ENCODE measurements around the gene C22orf15. TPM values are rescaled to one million over a fixed set of nuclear protein-coding genes. Genes with fewer than 3 reads are reported as not detected.
A peak's percentile ranks its signal among the peaks of the same experiment; 100 is the strongest.

Gene C22orf15
- total RNA-seq, 2 experiments from 2014 or later, result 0.81 to 1.4 TPM

DNA sequence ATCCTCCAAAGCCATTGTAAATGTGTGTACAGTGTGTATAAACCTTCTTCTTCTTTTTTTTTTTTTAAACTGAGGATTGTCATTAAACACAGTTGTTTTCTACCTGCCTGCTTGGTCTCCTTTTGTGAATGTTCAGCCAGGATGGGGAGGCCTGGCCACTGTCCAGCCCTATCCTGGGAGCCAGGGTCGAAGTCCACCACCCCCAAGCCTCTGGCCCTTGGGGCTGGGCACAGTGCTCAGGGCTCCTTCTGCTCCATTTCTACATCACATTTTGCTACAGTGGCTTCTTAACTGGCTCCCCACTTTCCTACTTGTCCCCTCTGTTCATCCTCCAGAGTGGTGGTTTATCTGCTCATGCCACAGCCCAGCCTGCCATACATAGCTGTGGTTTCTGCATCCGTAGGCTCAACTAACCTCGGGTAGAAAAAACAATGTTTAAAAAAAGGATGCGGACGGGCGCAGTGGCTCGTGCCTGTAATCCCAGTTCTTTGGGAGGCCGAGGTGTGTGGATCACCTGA lies 21.5 kb downstream of the C22orf15 start:
- CTCF ChIA-PET, result interaction anchor here (1.8 kb wide), 1 partner anchor 73 kb away, joined by 4 read pairs; the partner anchor contains the start of gene SLC2A11
- Mint-ChIP-seq H3K4me1 (ENCODE audit: low read depth) (peaks cover 42% of the 10 kb centered on the region), H3K27ac (peak overlapping the region; percentile 84), H3K4me3 (peak overlapping the region; percentile 36), H3K36me3 (ENCODE audit: low read depth) (peaks cover 6% of the 10 kb centered on the region), H3K9me3 (ENCODE audit: insufficient read depth) (no peaks in the 10 kb centered on the region), H3K27me3 (ENCODE audit: low read depth) (no peaks in the 10 kb centered on the region)
- POLR2A ChIA-PET, result no interaction called here
- ATAC-seq (no peak), DNase-seq (peak; percentile 66)

DNA sequence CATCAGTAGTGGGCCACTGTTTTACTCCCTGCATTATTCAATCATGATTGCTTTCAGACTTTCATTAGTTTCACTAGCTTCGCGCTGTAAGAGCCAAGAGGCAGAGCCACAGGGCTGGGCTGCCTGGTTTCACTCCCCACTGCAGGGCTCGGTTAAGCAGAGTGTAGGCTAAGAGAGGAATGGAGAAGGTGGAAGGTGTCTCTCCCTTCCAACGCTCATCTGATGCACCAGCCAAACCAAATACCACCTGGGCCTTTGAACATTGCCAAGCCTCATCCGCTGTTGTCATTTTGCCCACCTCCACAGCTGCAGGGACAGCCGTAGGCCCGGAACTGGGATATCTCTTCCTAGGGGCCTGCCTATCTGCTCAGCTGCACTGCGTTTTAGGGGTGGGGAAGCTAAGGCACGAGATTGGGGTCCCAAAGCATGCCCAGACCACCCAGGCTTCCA lies 23.5 kb downstream of the C22orf15 start:
- H3K27ac Mint-ChIP-seq, result peak overlapping the region; percentile 96
- ATAC-seq (peak; percentile 20), DNase-seq (peak; percentile 52)
- H3K9me3 Mint-ChIP-seq (ENCODE audit: insufficient read depth), result no peaks in the 10 kb centered on the region
- H3K4me1 Mint-ChIP-seq (ENCODE audit: low read depth), result peaks cover 52% of the 10 kb centered on the region
- ChIA-PET POLR2A (interaction anchor here (0.9 to 2.9 kb wide), 8 partner anchors 11 to 225 kb away, joined by 3 to 18 read pairs (median 4); partner anchors contain the start of genes CABIN1, CHCHD10, MIF and SLC2A11), CTCF (interaction anchor here (1.1 to 1.8 kb wide), 5 partner anchors 16 to 71 kb away, joined by 4 to 8 read pairs (median 6); partner anchors contain the start of genes CHCHD10 and SLC2A11)
- peak overlapping the region; percentile 91 for H3K4me3 Mint-ChIP-seq
- peaks cover 14% of the 10 kb centered on the region for H3K36me3 Mint-ChIP-seq (ENCODE audit: low read depth)
- no peaks in the 10 kb centered on the region for H3K27me3 Mint-ChIP-seq (ENCODE audit: low read depth)

DNA sequence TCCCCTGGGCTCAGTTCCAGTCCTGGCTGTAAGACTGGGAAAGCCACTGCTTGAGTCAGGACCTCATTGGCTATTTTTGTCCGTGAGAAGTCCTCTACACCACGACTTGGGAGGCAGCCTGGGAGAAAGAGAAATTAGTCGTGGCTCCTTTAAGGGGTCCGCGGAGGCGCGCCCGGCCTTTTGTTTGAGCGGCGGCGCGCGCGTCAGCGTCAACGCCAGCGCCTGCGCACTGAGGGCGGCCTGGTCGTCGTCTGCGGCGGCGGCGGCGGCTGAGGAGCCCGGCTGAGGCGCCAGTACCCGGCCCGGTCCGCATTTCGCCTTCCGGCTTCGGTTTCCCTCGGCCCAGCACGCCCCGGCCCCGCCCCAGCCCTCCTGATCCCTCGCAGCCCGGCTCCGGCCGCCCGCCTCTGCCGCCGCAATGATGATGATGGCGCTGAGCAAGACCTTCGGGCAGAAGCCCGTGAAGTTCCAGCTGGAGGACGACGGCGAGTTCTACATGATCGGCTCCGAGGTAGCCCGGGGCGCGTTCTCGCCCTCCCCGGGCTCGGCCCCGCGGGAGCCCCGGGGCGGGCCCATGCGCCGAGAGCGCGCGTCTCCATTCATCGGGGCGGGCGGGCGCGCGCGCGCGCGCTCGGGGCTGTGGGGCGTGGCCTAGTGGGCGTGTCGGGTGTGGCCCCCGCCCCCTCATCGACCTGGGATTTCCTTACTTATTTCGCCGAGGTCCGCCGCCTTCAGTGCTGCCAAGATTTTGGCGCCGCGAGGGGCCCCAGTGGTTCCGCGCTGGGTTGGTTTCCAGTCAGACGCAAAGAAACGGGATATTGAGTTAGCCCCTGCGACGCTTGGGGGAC lies 24.2 kb downstream of the C22orf15 start, which contains the start of gene SMARCB1:
TSS of gene SMARCB1 (plus strand) at position 215 of the 848 bp plus-strand sequence. CDS start at position 419, 204 bp downstream.
- Mint-ChIP-seq H3K9me3 (ENCODE audit: insufficient read depth) (no peaks in the 10 kb centered on the region), H3K4me1 (ENCODE audit: low read depth) (peaks cover 56% of the 10 kb centered on the region), H3K36me3 (ENCODE audit: low read depth) (peaks cover 18% of the 10 kb centered on the region), H3K4me3 (peak within 1 kb of the TSS; percentile 91), H3K27ac (peak within 1 kb of the TSS; percentile 96), H3K27me3 (ENCODE audit: low read depth) (no peaks in the 10 kb centered on the region)
- ChIA-PET CTCF (interaction anchor here (1.0 to 2.1 kb wide), 7 partner anchors 12 to 65 kb away, joined by 3 to 8 read pairs (median 6); partner anchors contain the start of gene CHCHD10), POLR2A (interaction anchor here (1.0 to 2.9 kb wide), 8 partner anchors 12 to 107 kb away, joined by 3 to 18 read pairs (median 5); partner anchors contain the start of genes CHCHD10, MIF and ZNF70)
- peak; percentile 80 for ATAC-seq
- peak; percentile 89 for DNase-seq

DNA sequence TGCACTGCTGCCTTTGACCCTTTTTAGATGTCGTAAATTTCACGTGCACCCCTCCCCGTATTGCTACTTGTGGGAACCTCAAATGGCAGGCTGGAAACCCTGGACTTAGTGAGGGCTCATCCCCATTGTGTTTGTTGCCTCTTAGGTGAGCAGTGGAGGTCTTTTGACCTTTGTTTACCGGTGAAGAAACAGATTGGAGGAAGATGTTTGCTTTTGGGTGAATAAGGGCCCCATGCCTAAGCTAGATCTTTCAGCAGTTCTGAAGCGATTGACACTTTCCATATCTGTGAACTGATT lies 24.8 kb downstream of the C22orf15 start:
- no peaks in the 10 kb centered on the region for H3K9me3 Mint-ChIP-seq (ENCODE audit: insufficient read depth)
- POLR2A ChIA-PET, result interaction anchor here (0.6 to 2.9 kb wide), 9 partner anchors 13 to 59 kb away, joined by 3 to 18 read pairs (median 5); partner anchors contain the start of genes C22orf15, CHCHD10 and ZNF70

DNA sequence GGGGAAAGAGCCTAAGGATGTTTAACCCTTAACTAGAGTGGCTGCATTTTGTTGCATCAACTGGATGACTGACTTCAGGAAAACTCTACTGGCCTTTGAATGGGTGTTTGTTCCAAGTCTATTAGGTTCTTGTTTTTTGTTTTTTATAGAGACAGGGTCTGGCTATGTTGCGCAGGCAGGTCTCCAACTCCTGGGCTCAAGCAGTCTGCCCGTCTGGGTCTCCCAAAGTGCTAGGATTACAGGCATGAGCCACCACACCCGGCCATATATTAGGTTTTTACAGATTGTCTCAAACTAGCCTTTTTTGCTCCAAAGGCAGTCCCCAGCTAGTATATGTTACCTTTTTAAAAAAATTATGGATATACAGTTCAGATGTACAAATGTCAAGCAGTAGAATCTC lies 25.1 kb downstream of the C22orf15 start:
- Mint-ChIP-seq H3K4me1 (ENCODE audit: low read depth) (peaks cover 65% of the 10 kb centered on the region), H3K27me3 (ENCODE audit: low read depth) (no peaks in the 10 kb centered on the region), H3K4me3 (peak overlapping the region; percentile 91), H3K9me3 (ENCODE audit: insufficient read depth) (no peaks in the 10 kb centered on the region), H3K36me3 (ENCODE audit: low read depth) (peaks cover 27% of the 10 kb centered on the region), H3K27ac (peak overlapping the region; percentile 96)
- ATAC-seq, result no peak
- DNase-seq, result no peak
- ChIA-PET POLR2A (interaction anchor here (0.6 to 2.5 kb wide), 5 partner anchors 25 to 60 kb away, joined by 3 to 12 read pairs (median 4); partner anchors contain the start of genes C22orf15 and ZNF70), CTCF (interaction anchor here (1.2 to 2.1 kb wide), 3 partner anchors 12 to 62 kb away, joined by 4 to 8 read pairs (median 5); no protein-coding TSS in a partner anchor)

More for the DNA sequence above, 24.8 kb downstream of the C22orf15 start:
- Mint-ChIP-seq H3K4me3 (peak overlapping the region; percentile 91), H3K27ac (peak overlapping the region; percentile 96), H3K36me3 (ENCODE audit: low read depth) (peaks cover 23% of the 10 kb centered on the region), H3K27me3 (ENCODE audit: low read depth) (no peaks in the 10 kb centered on the region), H3K4me1 (ENCODE audit: low read depth) (peaks cover 62% of the 10 kb centered on the region)
- ATAC-seq (no peak), DNase-seq (no peak)
- CTCF ChIA-PET, result interaction anchor here (1.0 to 2.1 kb wide), 5 partner anchors 12 to 64 kb away, joined by 3 to 8 read pairs (median 5); no protein-coding TSS in a partner anchor

DNA sequence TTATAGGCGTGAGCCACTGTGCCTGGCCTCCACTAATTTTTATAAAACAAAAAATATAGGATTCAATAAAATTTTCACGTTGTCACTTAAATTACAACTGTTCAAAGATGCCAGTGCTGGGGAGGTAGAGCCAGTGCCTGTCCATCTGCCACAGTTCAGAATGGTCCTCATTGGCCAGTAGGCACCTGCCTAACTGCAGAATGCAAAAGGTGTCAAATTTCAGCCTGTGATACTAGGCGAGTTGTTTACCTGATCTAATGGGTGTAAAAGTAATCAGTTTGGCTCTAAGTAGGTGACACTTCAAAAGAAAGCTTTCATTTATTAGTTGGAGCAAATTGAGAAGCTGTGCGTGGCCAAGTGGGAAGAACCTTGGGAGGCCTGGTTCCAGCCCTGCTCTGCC lies 26.3 kb downstream of the C22orf15 start:
- Mint-ChIP-seq H3K27me3 (ENCODE audit: low read depth) (no peaks in the 10 kb centered on the region), H3K27ac (no peak overlapping the region), H3K4me1 (ENCODE audit: low read depth) (peaks cover 60% of the 10 kb centered on the region), H3K4me3 (peak overlapping the region; percentile 91), H3K9me3 (ENCODE audit: insufficient read depth) (no peaks in the 10 kb centered on the region), H3K36me3 (ENCODE audit: low read depth) (peaks cover 35% of the 10 kb centered on the region)
- DNase-seq (no peak), ATAC-seq (no peak)
- POLR2A ChIA-PET, result interaction anchor here (2.5 kb wide), 1 partner anchor 31 kb away, joined by 12 read pairs; no protein-coding TSS in a partner anchor
- CTCF ChIA-PET, result interaction anchor here (1.0 to 2.1 kb wide), 4 partner anchors 17 to 105 kb away, joined by 3 to 8 read pairs (median 3); partner anchors contain the start of genes MIF and MMP11

DNA sequence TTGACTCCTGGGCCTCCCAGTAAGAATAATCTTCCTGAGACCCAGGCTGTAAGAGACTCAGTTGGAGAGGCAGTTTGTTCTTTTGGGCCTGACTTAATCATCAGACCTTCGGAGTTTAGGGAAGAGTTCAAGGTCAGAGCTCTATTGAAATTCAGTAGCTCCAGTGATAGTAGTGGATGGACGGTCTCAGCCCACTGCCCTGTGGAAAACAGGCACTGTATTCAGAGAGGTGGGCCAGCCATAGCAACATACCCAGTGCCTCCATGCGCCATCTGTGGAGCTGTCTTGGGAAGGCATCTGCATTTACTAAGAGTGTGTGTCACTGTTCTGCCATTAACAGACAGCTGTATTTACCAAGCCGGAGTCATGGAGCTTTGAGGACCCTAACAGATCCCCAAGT lies 26.8 kb downstream of the C22orf15 start:
- Mint-ChIP-seq H3K36me3 (ENCODE audit: low read depth) (peaks cover 39% of the 10 kb centered on the region), H3K27me3 (ENCODE audit: low read depth) (no peaks in the 10 kb centered on the region), H3K27ac (no peak overlapping the region), H3K9me3 (ENCODE audit: insufficient read depth) (no peaks in the 10 kb centered on the region), H3K4me3 (no peak overlapping the region), H3K4me1 (ENCODE audit: low read depth) (peaks cover 55% of the 10 kb centered on the region)
- ATAC-seq (no peak), DNase-seq (no peak)
- ChIA-PET POLR2A (no interaction called here), CTCF (interaction anchor here (1.0 to 1.3 kb wide), 3 partner anchors 17 to 105 kb away, joined by 3 read pairs; partner anchors contain the start of genes MIF and MMP11)

DNA sequence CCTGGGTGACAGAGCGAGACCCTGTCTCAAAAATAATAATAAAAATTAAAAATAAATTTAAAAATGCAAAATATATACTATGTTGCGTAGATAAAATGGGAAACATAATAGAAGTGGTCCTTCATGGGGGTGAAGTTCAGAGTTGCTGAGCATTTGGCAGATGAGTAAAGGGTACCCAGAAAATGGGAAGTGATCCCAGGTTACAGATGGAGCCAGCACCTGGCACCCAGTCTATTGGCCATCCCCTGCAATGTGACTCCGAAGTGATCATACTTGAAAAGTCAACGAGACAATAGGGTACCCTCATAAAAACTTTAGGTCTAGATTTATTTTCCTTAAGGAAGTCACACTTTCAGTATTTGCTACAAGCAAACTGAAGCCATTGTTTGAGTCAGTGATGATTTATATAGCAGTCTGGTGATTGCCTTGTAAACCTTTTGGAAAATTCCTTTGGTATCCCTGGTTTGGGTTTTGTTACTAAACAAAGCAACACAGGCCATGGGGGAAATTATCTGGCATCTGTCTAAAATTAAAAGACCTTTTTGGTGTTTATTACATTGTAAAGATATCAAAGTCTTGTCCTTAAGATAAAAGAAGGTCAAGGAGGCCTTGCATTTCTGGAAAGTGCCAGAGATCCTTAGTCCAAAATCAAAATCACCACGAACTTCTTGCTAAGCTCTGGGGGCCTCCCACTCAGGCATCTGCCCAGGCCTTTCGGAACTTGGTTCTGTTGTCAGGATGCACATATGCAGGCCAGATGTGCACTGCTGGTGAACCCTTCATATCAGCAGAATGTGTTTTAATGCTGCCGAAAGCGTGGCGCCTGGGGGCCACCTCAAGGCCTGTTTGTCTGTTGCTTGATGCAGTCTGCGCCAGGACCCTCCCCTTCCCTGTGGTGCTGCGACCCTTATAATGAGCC lies 28.3 kb downstream of the C22orf15 start:
- ChIA-PET CTCF (no interaction called here), POLR2A (no interaction called here)
- Mint-ChIP-seq H3K27me3 (ENCODE audit: low read depth) (no peaks in the 10 kb centered on the region), H3K9me3 (ENCODE audit: insufficient read depth) (no peaks in the 10 kb centered on the region), H3K27ac (no peak overlapping the region), H3K36me3 (ENCODE audit: low read depth) (peaks cover 47% of the 10 kb centered on the region), H3K4me1 (ENCODE audit: low read depth) (peaks cover 48% of the 10 kb centered on the region), H3K4me3 (no peak overlapping the region)
- ATAC-seq (no peak), DNase-seq (no peak)

DNA sequence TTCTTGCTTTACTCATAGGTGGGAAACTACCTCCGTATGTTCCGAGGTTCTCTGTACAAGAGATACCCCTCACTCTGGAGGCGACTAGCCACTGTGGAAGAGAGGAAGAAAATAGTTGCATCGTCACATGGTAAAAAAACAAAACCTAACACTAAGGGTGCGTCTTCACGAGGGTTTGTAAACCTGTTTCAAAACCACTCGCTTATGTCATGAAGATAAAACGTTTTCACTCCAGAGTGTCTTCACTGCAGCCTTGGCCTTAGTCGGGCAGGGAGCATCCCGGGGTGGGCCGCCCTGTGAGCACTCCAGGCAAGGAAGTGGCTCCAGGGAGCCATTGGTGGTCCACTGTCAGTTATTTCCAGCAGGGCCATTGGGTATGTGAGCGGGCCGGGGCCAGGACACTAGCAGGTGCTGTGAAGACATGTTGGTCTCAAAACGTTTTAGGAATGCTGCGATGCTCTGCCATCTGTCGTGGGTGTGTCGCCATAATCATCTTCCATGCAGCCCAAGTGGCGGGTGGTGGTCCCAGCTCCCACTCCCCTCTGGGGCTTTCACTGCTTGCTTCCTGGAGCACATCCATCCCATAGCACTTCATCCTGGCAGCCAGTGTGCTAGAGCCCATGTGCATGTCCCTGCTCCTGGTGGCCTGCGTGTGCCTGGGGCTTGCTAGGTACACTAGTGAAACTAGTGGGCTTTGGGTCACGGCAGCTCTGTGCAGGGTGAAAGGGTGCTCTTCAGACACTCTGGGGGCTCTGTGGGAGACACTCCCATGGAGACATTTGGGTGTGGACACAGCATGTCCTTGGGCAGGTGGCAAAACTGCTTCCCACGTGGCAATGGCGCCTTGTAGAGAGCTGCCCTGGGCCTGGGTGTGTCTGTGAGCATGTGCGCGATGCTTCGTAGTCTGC lies 29.2 kb downstream of the C22orf15 start:
- peaks cover 54% of the 10 kb centered on the region for H3K36me3 Mint-ChIP-seq (ENCODE audit: low read depth)
- H3K27me3 Mint-ChIP-seq (ENCODE audit: low read depth), result no peaks in the 10 kb centered on the region
- H3K9me3 Mint-ChIP-seq (ENCODE audit: insufficient read depth), result no peaks in the 10 kb centered on the region
- ChIA-PET CTCF (interaction anchor here (1.3 kb wide), 1 partner anchor 21 kb away, joined by 3 read pairs; no protein-coding TSS in a partner anchor), POLR2A (no interaction called here)
- no peak for DNase-seq
- H3K27ac Mint-ChIP-seq, result peak overlapping the region; percentile 39
- no peak for ATAC-seq
- H3K4me3 Mint-ChIP-seq, result no peak overlapping the region
- peaks cover 42% of the 10 kb centered on the region for H3K4me1 Mint-ChIP-seq (ENCODE audit: low read depth)

DNA sequence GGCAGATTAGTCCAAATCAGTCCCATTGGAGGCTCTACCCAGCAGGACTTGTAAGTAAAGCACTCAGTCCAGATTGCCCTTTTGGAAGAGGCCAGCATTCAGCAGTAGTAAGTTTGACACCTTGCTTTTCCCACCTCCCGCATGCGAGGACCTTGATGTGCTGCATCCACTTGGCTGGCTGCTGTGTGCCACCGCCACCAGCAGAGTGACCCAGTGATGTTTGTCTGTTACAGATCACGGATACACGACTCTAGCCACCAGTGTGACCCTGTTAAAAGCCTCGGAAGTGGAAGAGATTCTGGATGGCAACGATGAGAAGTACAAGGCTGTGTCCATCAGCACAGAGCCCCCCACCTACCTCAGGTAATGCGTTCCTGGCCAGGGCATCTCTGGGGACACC lies 30.5 kb downstream of the C22orf15 start:
- no peak overlapping the region for H3K27ac Mint-ChIP-seq
- peaks cover 34% of the 10 kb centered on the region for H3K4me1 Mint-ChIP-seq (ENCODE audit: low read depth)
- DNase-seq (no peak), ATAC-seq (no peak)
- no peaks in the 10 kb centered on the region for H3K9me3 Mint-ChIP-seq (ENCODE audit: insufficient read depth)
- H3K4me3 Mint-ChIP-seq, result no peak overlapping the region
- ChIA-PET POLR2A (no interaction called here), CTCF (interaction anchor here (1.3 kb wide), 1 partner anchor 22 kb away, joined by 3 read pairs; no protein-coding TSS in a partner anchor)
- H3K36me3 Mint-ChIP-seq (ENCODE audit: low read depth), result peaks cover 59% of the 10 kb centered on the region
- no peaks in the 10 kb centered on the region for H3K27me3 Mint-ChIP-seq (ENCODE audit: low read depth)

Measured in activated CD8-positive, alpha-beta T cell treated with anti-CD3 and anti-CD28 coated beads, Interleukin-2, amount 10 ng/mL, durations not matched to agents 7 days and 5 days (primary cell).